H1 (cell line): Measurements from ENCODE around the gene IMPDH1. TPM values are rescaled to one million over a fixed set of nuclear protein-coding genes. Genes with fewer than 3 reads are reported as not detected.

Experiments used
- CTCF ChIA-PET: fragments of 300-600 bp; sonication (Branson Sonifier 250); formaldehyde crosslinking; loops from one replicate; lab custom pipeline; 2021; ENCODE audit not compliant: partially characterized antibody; lab: Charles Lee
- POLR2A ChIA-PET: fragments of 300-600 bp; sonication (Branson Sonifier 250); formaldehyde crosslinking; loops from one replicate; lab custom pipeline; 2021; ENCODE audit warnings: inconsistent platforms; ENCODE audit not compliant: partially characterized antibody; lab: Charles Lee
- DNase-seq, 2 experiments: peaks; one replicate each; pipeline versions ENCODE4 v3.0.0 to v3.0.0-alpha.2; 2010 to 2022; ENCODE audit warnings: low spot score in 2 of 2, low read depth in 1 of 2, mixed read lengths in 1 of 2
- FAIRE-seq: peaks from 2 replicates; lab custom pipeline; 2011; peaks lifted over from hg19 to GRCh38; lab: Jason Lieb, UNC
- H2AFZ ChIP-seq: 2 replicates; pipeline ENCODE4 v1.8.1; 2012; ENCODE audit warnings: low read length, inconsistent platforms
- H2AK5ac ChIP-seq: 2 replicates; pipeline ENCODE4 v1.6.1; 2013; ENCODE audit warnings: low read depth, low read length
- H2BK120ac ChIP-seq: replicated peaks from 2 replicates; pipeline ENCODE3; 2013; ENCODE audit warnings: low read depth, low read length, inconsistent platforms
- H2BK12ac ChIP-seq: 2 replicates; pipeline ENCODE4 v1.6.1; 2013; ENCODE audit warnings: low read depth, low read length
- H2BK15ac ChIP-seq: 2 replicates; pipeline ENCODE4 v1.6.1; 2013; ENCODE audit warnings: low read length
- H2BK20ac ChIP-seq: 2 replicates; pipeline ENCODE4 v1.6.1; 2013; ENCODE audit warnings: low read length
- H2BK5ac ChIP-seq: 2 replicates; pipeline ENCODE4 v1.6.1; 2013; ENCODE audit warnings: low read depth, low read length
- H3K14ac ChIP-seq: 2 replicates; pipeline ENCODE4 v1.6.1; 2013; ENCODE audit warnings: inconsistent platforms; ENCODE audit not compliant: insufficient read length
- H3K18ac ChIP-seq: 2 replicates; pipeline ENCODE4 v1.6.1; 2013; ENCODE audit warnings: low read length; ENCODE audit errors: extremely low read depth
- H3K23ac ChIP-seq: 2 replicates; pipeline ENCODE4 v1.6.1; 2013; ENCODE audit warnings: inconsistent platforms; ENCODE audit not compliant: insufficient read length
- H3K23me2 ChIP-seq: 2 replicates; pipeline ENCODE4 v1.6.1; 2013; ENCODE audit warnings: low read depth, low read length
- H3K27ac ChIP-seq: 2 replicates; pipeline ENCODE4 v1.6.1; 2011; ENCODE audit warnings: low read depth, low read length, inconsistent platforms
- H3K27me3 ChIP-seq, 4 experiments: replicated peaks in 1 of 4; 1 replicate in 1 of 4; 2 replicates in 3 of 4; pipeline versions ENCODE4 v1.6.1 to v1.8.1; 2011 to 2013; ENCODE audit warnings: low read length in 3 of 4, mild to moderate bottlenecking in 3 of 4, inconsistent platforms in 2 of 4, mixed read lengths in 2 of 4, moderate library complexity in 1 of 4; ENCODE audit not compliant: control insufficient read depth in 3 of 4, insufficient read depth in 3 of 4; ENCODE audit errors: extremely low read depth in 1 of 4
- H3K36me3 ChIP-seq, 4 experiments: 2 replicates each; pipeline versions ENCODE4 v1.6.1 to v1.8.1; 2011 to 2013; ENCODE audit warnings: mild to moderate bottlenecking in 4 of 4, low read length in 3 of 4, moderate library complexity in 2 of 4, control low read depth in 1 of 4, inconsistent platforms in 1 of 4; ENCODE audit not compliant: insufficient read depth in 4 of 4, control insufficient read depth in 2 of 4
- H3K4ac ChIP-seq: replicated peaks from 2 replicates; pipeline ENCODE3; 2013; ENCODE audit warnings: low read length, low read depth, mixed read lengths, inconsistent platforms; ENCODE audit not compliant: insufficient read length
- H3K4me1 ChIP-seq, 4 experiments: replicated peaks in 1 of 4; 1 replicate in 1 of 4; 2 replicates in 3 of 4; pipeline versions ENCODE4 v1.6.1 to v1.8.1; 2011 to 2013; ENCODE audit warnings: low read length in 3 of 4, inconsistent platforms in 2 of 4, mixed read lengths in 1 of 4; ENCODE audit not compliant: insufficient read depth in 4 of 4, control insufficient read depth in 3 of 4
- H3K4me2 ChIP-seq, 2 experiments: 2 replicates each; pipeline versions ENCODE4 v1.6.1 to v1.8.1; 2011 to 2013; ENCODE audit warnings: low read depth in 2 of 2, low read length in 2 of 2, control low read depth in 1 of 2, inconsistent platforms in 1 of 2, mild to moderate bottlenecking in 1 of 2; ENCODE audit not compliant: insufficient read depth in 1 of 2
- H3K4me3 ChIP-seq, 4 experiments: fragments of 200-600, 300-600 bp in 1 of 4; sonication (generic), shearing (Covaris generic), sonication (Bioruptor Twin) in 1 of 4; 2 replicates each; pipeline versions ENCODE4 v1.5.1 to v1.8.1; 2011 to 2016; ENCODE audit warnings: low read length in 4 of 4, low read depth in 3 of 4, control low read depth in 2 of 4, inconsistent platforms in 2 of 4, mild to moderate bottlenecking in 2 of 4, mixed read lengths in 1 of 4, moderate library complexity in 1 of 4; ENCODE audit not compliant: insufficient read depth in 2 of 4; ENCODE audit errors: extremely low read depth in 1 of 4
- H3K56ac ChIP-seq: replicated peaks from 2 replicates; pipeline ENCODE3; 2013; ENCODE audit warnings: low read depth, mild to moderate bottlenecking, mixed read lengths, low read length, inconsistent platforms; ENCODE audit not compliant: insufficient read length
- H3K79me1 ChIP-seq: 2 replicates; pipeline ENCODE4 v1.6.1; 2013; ENCODE audit warnings: low read depth, low read length, control low read depth
- H3K79me2 ChIP-seq, 2 experiments: 2 replicates each; pipeline versions ENCODE4 v1.6.1 to v1.8.1; 2012 to 2013; ENCODE audit warnings: low read length in 2 of 2, mild to moderate bottlenecking in 2 of 2, inconsistent platforms in 1 of 2; ENCODE audit not compliant: insufficient read depth in 2 of 2, control insufficient read depth in 1 of 2
- H3K9ac ChIP-seq, 4 experiments: replicated peaks in 1 of 4; 1 replicate in 1 of 4; 2 replicates in 3 of 4; pipeline versions ENCODE4 v1.6.1 to v1.8.1; 2011 to 2013; ENCODE audit warnings: low read depth in 3 of 4, low read length in 3 of 4, control low read depth in 2 of 4, mild to moderate bottlenecking in 2 of 4, moderate library complexity in 2 of 4, inconsistent platforms in 1 of 4; ENCODE audit errors: extremely low read depth in 1 of 4
- H3K9me3 ChIP-seq, 2 experiments: 2 replicates each; pipeline versions ENCODE4 v1.6.1 to v1.8.1; 2012 to 2013; ENCODE audit warnings: mild to moderate bottlenecking in 2 of 2, moderate library complexity in 2 of 2, control low read depth in 1 of 2, inconsistent platforms in 1 of 2, low read depth in 1 of 2, low read length in 1 of 2, mixed read lengths in 1 of 2; ENCODE audit not compliant: insufficient read depth in 2 of 2
- H4K20me1 ChIP-seq, 2 experiments: replicated peaks in 1 of 2; 2 replicates each; pipeline versions ENCODE3 to v1.8.1; 2011 to 2013; ENCODE audit warnings: inconsistent platforms in 2 of 2, low read length in 2 of 2, mild to moderate bottlenecking in 1 of 2; ENCODE audit not compliant: insufficient read depth in 2 of 2, control insufficient read depth in 1 of 2
- H4K5ac ChIP-seq: 2 replicates; pipeline ENCODE4 v1.6.1; 2013; ENCODE audit warnings: low read length, low read depth, mixed read lengths, inconsistent platforms; ENCODE audit not compliant: insufficient read length
- H4K8ac ChIP-seq: 2 replicates; pipeline ENCODE4 v1.8.0; 2013; ENCODE audit warnings: mild to moderate bottlenecking, moderate library complexity, low read length, inconsistent platforms; ENCODE audit not compliant: insufficient read depth; ENCODE audit errors: extremely low read depth
- H4K91ac ChIP-seq: replicated peaks from 2 replicates; pipeline ENCODE3; 2013; ENCODE audit warnings: low read length, mixed read lengths, inconsistent platforms; ENCODE audit not compliant: insufficient read length
- CTBP2 ChIP-seq: IDR thresholded peaks from 2 replicates; pipeline ENCODE4 v1.7.0; 2011; ENCODE audit warnings: borderline replicate concordance, mild to moderate bottlenecking, moderate library complexity, mixed read lengths, low read length; ENCODE audit not compliant: insufficient read depth, insufficient read length
- EZH2 ChIP-seq: fragments of 200-600 bp; sonication (generic); IDR thresholded peaks from 2 replicates; pipeline ENCODE4 v1.7.1; 2012; ENCODE audit warnings: low read depth, mild to moderate bottlenecking, moderate library complexity, low read length, inconsistent platforms; ENCODE audit not compliant: severe bottlenecking
- HDAC2 ChIP-seq, 2 experiments: fragments of 300-600 bp in 1 of 2; sonication (generic) in 1 of 2; IDR thresholded peaks; 2 replicates each; pipeline ENCODE4 v1.6.1; 2011 to 2012; ENCODE audit warnings: low read depth in 2 of 2, low read length in 2 of 2, mild to moderate bottlenecking in 2 of 2, moderate library complexity in 2 of 2, borderline replicate concordance in 1 of 2, inconsistent platforms in 1 of 2
- JUND ChIP-seq: IDR thresholded peaks from 2 replicates; pipeline ENCODE4 v1.6.1; 2011; ENCODE audit warnings: mild to moderate bottlenecking, improper control_type of control experiment, low read length
- KDM4A ChIP-seq: IDR thresholded peaks from one replicate; pipeline ENCODE4 v1.7.1; 2012; ENCODE audit warnings: low read depth, mild to moderate bottlenecking, moderate library complexity, low read length, inconsistent platforms; ENCODE audit not compliant: severe bottlenecking
- POLR2A ChIP-seq, 2 experiments: IDR thresholded peaks; 1 replicate in 1 of 2; 2 replicates in 1 of 2; pipeline ENCODE4 v1.6.1; 2011; ENCODE audit warnings: low read depth in 2 of 2, low read length in 2 of 2, mild to moderate bottlenecking in 2 of 2; ENCODE audit errors: control extremely low read depth in 1 of 2
- POU5F1 ChIP-seq: IDR thresholded peaks from 2 replicates; pipeline ENCODE4 v1.6.1; 2011; ENCODE audit warnings: low read depth, mild to moderate bottlenecking, low read length, moderate library complexity
- TAF1 ChIP-seq: IDR thresholded peaks from 2 replicates; pipeline ENCODE4 v1.6.1; 2011; ENCODE audit warnings: mild to moderate bottlenecking, low read depth, low read length
- TEAD4 ChIP-seq: IDR thresholded peaks from 2 replicates; pipeline ENCODE4 v1.6.1; 2012; ENCODE audit warnings: low read depth, low read length, inconsistent platforms, mixed read lengths
- WGBS, 2 experiments: shearing (Covaris generic) in 1 of 2; methylation state at CpG; one replicate each; pipeline versions ENCODE4 v1.1.6 to v1.1.7; 2013 to 2015; ENCODE audit warnings: low lambda C conversion rate in 2 of 2, mixed read lengths in 2 of 2, inconsistent platforms in 1 of 2, low coverage in 1 of 2, missing lambda C conversion rate in 1 of 2; ENCODE audit not compliant: insufficient replicate concordance in 2 of 2, insufficient coverage in 1 of 2, insufficient read length in 1 of 2; ENCODE audit errors: extremely low coverage in 1 of 2, missing lambda C conversion rate in 1 of 2; 5-methylcytosine and 5-hydroxymethylcytosine counted together
- polyA plus RNA-seq, 7 experiments: library from polyadenylated mRNA; depleted of rRNA in 3 of 7; stranded (reverse) in 5 of 7; unstranded in 2 of 7; fragments of >200 nt in 5 of 7; fragments of 200-250 nt in 2 of 7; gene quantifications; 1 replicate in 5 of 7; 2 replicates in 1 of 7; 4 replicates in 1 of 7; pipeline versions ENCODE4 v1.2.1 to v1.2.3, GENCODE V29; 2011 to 2013; ENCODE audit warnings: missing spikeins in 2 of 7, mixed read lengths in 2 of 7
- total RNA-seq: library from RNA; stranded (reverse); fragmentation: NEBNext Ultra II Directional; extraction: Animal tissue kit (Norgen Biotek cat#: 25700); gene quantifications from 2 replicates; pipeline ENCODE4 v1.2.1, GENCODE V29; 2021
- TF ChIP-seq, protein P1 (sequence below): IDR thresholded peaks from 2 replicates; pipeline ENCODE4 v1.6.1; 2011; ENCODE audit warnings: low read length, improper control_type of control experiment
- TF ChIP-seq, protein P2 (sequence below): IDR thresholded peaks from 2 replicates; pipeline ENCODE4 v1.6.1; 2012; ENCODE audit warnings: low read length, inconsistent platforms

IMPDH1 gene
- total and polyA plus RNA-seq, 2 of the 8 experiments (the other 6 are each of a cell fraction or from before 2014, with no cell fraction given): 45.8 TPM

GRCh38 chr7:128421384-128421783 is 11.6 kb upstream of the IMPDH1 start:
- Histone ChIP-seq H3K27me3 (no peaks in the 10 kb centered on the region), H2AFZ (peak overlapping the region; percentile 53; the same call in 1 of the 2 replicates), H3K9ac (no peak overlapping the region), H2AK5ac (no peak overlapping the region), H2BK120ac (no peak overlapping the region), H3K4ac (no peak overlapping the region), H3K18ac (no peak overlapping the region), H3K14ac (no peak overlapping the region), H3K36me3 (no peaks in the 10 kb centered on the region), H3K4me3 (no peak overlapping the region), H3K4me2 (no peak overlapping the region), H3K79me1 (no peaks in the 10 kb centered on the region), H3K27ac (no peak overlapping the region), H3K23me2 (peaks cover 3% of the 10 kb centered on the region; the same call in 1 of the 2 replicates), H4K91ac (no peak overlapping the region), H3K4me1 (peaks cover 0 to 3% (median 0%) of the 10 kb centered on the region in 4 experiments; a peak in 1 of 7 replicates), H4K8ac (no peak overlapping the region), H2BK5ac (no peak overlapping the region), H3K9me3 (no peaks in the 10 kb centered on the region), H2BK12ac (no peak overlapping the region), H2BK15ac (no peak overlapping the region), H3K56ac (no peak overlapping the region), H4K5ac (no peak overlapping the region), H3K79me2 (no peaks in the 10 kb centered on the region), H2BK20ac (no peak overlapping the region), H4K20me1 (no peaks in the 10 kb centered on the region), H3K23ac (no peak overlapping the region)
- FAIRE-seq: no peak
- WGBS, 2 experiments: 86% methylated on average over 1 of the region's 1 CpG; no CpG with 5 or more reads in 1 of the 2 experiments
- CTCF ChIA-PET: interaction anchor here (0.7 to 16.2 kb wide), 5 partner anchors 17 to 40 kb away, joined by 3 to 348 read pairs (median 7); partner anchors contain the start of gene IMPDH1
- POLR2A ChIA-PET: no interaction called here
- no peak for DNase-seq
- TF ChIP-seq JUND (no peak), TEAD4 (no peak), KDM4A (no peak), POU5F1 (no peak), HDAC2 (IDR thresholded peaks at IDR 0.05; ENCODE audit: borderline replicate concordance in 1 of 2, low read depth in 2 of 2, low read length in 2 of 2) (no peak), TAF1 (no peak), EZH2 (no peak), POLR2A (IDR thresholded peaks at IDR 0.05; ENCODE audit: control extremely low read depth in 1 of 2, low read depth in 2 of 2, low read length in 2 of 2) (no peak), CTBP2 (no peak)
- TF ChIP-seq, protein P1, sequence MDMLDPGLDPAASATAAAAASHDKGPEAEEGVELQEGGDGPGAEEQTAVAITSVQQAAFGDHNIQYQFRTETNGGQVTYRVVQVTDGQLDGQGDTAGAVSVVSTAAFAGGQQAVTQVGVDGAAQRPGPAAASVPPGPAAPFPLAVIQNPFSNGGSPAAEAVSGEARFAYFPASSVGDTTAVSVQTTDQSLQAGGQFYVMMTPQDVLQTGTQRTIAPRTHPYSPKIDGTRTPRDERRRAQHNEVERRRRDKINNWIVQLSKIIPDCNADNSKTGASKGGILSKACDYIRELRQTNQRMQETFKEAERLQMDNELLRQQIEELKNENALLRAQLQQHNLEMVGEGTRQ: no peak
- TF ChIP-seq, protein P2, sequence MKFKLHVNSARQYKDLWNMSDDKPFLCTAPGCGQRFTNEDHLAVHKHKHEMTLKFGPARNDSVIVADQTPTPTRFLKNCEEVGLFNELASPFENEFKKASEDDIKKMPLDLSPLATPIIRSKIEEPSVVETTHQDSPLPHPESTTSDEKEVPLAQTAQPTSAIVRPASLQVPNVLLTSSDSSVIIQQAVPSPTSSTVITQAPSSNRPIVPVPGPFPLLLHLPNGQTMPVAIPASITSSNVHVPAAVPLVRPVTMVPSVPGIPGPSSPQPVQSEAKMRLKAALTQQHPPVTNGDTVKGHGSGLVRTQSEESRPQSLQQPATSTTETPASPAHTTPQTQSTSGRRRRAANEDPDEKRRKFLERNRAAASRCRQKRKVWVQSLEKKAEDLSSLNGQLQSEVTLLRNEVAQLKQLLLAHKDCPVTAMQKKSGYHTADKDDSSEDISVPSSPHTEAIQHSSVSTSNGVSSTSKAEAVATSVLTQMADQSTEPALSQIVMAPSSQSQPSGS: no peak
